HK-2 (cell line): ENCODE data around the gene PKNOX2.

ENCODE experiments used
- DNase-seq: peaks from one replicate; pipeline ENCODE4 v3.0.0-alpha.2; 2018; ENCODE audit not compliant: unreplicated experiment

PKNOX2 gene

DNA sequence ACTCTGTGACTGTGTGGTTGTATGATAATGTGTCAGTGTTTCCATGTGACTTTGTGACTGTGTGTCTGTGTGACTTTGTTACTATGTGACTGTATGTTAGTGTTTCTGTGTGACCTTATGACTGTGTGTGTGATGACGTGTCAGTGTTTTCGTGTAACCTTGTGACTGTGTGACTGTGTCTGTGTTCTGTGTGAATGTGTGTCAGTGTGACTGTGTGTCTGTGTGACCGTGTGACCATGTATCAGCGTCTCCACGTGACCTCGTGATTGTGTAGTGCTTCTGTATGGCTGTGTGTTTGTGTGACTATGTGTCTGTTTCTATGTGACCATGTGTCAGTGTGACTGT lies 9.5 kb upstream of the PKNOX2 start:
- DNase-seq: no peak

DNA sequence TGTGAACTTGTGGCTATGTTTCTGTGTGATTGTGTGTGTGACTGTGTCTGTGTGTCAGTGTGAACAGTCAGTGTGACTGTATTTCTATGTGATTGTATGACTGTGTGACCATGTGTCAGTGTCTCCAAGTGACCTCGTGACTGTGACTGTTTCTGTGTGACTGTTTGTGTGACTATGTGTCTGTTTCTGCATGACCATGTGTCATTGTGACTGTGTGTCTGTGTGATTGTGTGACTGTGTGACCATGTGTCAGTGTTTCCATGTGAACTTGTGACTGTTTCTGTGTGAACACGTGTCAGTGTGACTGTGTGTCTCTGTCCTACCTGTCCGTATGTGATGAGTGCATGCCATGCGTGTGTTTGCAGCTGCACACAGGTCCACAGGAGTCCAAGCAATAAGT lies 8.8 kb upstream of the PKNOX2 start:
- no peak for DNase-seq

DNA sequence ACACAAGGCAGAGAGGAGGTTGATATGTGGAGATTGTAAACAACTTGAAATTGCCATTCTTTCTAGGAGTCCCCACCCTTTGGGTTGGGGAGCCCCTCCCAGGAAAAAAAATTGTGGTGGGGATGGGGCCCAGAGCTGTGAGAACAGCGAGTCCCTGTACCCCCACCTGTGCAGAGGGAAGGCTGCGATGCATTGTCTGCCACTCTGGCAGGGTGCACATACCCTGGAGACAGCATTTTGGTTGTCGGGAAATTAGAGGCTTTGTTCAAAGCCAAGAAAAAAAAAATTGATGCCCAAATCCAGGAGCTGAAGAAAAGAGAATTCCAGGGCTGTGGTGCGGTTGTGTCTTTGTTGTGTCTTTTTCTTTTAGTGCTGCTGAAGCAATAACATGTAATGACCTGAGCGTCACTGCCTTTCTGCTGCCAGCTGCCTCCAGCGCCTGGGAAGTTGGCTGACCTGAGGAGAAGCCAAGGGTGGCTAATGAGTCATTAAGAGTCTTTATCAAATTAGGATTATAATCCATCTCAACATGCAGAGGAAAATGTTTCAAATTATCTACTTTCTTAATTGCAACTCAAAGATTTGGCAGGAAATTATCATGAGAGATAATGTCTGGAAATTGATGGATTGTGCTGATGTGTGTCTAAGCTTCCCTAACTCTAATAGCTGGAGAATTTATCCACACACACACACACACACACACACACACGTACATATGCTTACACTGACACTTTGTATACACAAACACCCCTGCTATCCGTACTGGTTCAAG lies 8.0 kb upstream of the PKNOX2 start:
- no peak for DNase-seq

DNA sequence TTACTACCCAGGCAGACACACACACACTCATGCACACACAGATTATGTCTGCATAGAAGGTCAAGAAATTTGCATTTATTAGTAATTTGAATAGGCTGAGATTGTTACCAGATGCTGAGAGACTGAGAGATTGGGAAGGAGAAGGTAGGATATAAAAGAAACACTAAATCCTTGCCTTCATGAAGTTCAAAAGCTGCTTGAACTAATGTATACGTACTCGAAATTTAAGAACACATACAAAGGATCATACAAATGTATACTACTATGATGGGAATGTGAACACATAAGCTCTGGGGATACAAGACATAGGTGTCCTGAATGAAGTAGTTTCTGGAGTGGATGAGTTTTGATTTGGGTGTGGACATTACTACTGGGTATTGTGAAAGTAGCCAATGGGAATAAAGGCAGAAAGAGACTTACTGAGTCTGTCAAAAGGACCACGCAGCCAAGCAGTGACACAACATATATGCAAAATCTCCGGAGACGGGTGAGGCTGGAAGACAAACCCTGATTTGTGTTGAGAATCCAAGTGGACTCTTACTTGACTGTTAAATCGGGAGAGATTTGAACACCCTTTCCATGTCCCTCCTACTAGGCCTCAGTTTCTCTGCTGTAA lies 7.3 kb upstream of the PKNOX2 start:
- DNase-seq: no peak

DNA sequence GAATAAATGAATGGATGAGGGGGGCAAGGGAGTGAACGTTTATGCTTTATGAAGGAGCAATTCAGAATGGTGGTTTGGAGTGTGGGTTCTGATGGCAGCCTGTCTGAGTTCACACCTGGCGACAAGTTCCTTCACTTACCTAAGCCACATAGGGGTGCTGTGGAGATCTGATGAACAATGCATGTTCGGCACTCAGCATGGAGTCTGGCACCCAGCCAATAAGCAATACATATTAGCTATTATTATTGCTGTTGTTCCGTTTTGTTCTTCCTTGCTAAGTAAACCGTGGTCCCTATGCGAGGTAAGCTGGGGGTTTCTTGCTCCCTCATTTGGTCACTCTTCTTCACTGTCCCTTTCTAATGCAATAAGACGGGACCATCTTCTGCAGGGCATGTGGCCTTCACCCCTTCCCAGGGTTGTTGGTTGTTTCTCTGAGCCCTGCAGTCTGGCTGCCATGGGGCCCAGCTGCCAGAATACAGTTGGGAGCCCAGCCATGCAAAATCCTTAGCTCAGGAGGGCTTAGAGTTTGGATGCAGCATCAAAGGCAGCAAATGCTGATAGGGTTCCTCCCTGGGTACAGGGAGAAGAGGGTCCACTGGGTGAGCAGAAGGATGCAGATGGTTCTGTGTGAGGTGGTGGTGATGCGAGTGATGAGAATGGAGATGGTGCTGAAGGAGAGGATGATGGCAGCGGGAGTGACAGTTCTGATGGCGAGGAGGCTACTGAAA lies 6.4 kb upstream of the PKNOX2 start:
- DNase-seq: no peak

DNA sequence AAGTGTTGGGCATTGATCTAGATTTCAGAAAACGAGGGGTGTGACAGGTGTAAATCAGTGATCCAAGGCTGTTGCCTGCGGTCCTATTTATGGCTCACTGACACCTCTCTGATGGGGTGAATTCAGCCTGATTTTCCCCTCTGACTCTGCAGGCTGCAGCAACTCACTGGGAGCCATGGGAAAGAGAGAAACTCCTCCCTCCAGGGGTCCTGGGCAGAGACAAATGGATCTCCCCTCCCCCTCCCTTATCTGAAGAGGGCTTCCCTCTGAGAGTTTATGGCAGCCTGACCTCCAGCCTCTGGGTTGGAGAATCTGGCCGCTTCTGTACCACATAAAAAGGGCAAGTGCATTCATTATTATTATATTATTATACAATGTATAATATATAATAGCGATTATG lies 1.8 kb upstream of the PKNOX2 start:
- no peak for DNase-seq

DNA sequence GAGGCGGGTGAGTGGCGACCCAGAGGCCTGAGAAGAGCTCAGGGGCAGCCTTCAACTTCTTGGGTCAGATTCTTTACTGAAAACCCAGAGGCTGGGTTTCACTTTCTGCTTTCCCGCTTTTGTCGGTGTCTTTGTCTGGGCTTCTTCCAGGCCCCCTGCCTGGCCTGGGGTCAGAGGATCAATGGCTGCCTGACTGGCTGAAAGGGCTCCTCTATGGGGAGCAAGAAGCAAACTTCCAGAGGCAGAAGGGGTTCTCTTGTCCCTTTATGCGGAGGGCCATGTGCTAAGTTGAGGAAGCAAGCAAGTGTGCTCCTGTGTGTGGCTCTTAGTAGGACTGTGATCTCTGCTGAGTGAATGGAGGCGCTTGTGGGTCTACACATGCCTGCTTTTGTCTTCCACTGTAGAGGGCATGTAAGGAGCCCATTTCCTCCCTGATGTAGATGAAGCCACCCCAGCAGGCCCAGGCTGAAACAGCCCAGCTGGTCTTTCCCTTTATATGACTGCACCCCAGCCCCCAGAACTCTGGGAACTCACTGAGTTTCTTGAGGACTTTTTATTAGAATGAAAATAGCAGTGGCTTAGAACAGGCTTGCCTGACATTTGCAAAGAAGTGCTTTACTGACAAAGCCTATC lies 1.0 kb upstream of the PKNOX2 start:
- no peak for DNase-seq

DNA sequence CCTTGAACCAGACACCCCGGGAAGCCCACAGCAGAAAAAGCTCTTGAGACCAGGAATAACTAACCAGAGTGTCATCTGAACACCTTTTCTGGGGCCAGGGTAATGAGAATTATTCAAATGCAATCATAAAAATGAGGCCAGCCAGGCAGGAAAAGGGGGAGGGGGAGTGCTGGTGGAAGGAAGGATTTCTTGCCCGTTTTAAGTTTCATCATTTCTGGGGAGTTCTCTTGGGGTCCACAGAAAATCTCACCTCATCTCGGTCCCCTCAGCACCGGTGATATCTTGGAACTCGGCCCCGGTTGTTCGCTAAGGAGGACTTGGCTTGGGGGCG lies 495 bp upstream of the PKNOX2 start:
- DNase-seq: no peak

DNA sequence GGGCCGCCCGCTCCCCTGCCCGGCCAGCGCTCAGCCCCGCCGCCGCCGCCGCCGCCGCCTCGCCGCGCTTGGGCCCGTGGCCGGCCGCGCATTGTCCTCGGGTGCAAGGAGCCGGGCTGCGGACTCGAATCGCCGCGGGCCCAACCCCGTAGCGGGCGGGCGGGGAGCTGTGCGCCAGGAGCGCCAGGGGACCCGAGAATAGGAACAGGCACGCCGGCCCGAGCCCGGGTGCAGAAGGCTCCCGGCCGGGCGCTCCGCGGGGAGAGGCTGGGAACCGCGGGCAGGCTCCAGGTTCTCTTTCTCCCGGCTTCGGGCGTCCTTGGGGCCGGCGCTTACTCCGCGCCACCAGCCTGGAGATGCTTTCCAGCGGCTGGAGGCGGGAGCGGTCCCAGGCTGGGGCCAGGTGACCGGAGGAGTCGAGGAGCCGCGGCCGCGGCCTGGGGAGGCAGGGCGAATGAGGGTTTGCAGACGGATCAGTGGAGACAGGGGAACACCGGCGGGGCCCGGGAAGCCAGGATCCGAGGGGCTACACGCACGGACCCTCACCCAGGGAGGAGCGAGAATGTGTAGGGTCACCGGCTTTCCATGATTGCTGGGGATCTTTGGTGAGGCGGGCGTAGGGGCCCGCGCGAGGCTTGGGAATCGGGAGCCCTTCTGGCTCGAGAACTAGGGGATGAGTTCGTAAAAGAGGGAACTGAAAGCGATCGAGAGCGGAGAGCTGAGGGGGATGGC lies 726 bp downstream of the PKNOX2 start:
- DNase-seq: peak; percentile 14

DNA sequence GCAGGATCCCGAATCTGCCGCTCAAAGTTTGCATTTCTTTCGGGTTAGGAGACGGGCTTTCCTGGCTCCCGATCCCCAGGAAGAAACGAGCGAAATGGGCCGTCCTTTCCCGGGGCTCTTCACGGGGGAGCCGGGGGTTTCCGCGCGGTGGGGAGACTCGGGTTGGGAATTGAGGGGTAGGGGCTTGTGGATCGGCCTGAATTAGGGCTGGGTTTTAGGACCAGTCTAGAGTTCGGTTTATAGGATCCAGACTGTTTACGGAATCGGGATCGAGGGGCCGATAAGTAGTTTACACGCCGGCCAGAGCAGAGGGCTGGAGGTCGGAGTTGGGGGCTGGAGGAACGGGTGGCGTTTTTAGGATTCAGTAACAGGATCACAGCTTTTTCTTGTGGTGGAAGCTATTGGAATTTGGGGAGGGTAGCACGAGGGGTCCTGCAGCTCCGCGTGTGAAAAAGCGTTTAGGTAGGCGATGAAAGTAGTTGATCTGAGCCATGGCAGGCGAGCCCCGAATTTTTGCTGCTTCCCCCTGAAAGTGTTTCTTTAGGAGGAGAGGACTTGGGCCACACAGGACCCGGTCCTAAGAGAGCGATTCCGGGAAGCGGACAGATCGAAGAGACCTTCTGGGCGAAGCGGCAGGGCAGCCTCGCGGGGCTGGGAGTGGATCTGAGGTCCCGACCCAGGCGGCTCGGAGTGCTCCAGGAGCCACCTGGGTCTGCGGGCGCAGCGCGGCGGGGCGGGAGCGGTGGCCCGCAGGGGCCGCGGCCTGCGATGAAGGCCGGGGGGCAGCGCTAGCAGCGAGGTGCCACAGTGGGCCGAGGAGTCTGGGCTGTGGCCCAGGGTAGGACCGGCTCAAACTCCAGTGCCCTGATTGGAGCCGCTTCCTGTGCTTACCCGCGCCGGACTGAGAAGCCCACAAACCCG lies 1.6 kb downstream of the PKNOX2 start:
- DNase-seq: no peak

DNA sequence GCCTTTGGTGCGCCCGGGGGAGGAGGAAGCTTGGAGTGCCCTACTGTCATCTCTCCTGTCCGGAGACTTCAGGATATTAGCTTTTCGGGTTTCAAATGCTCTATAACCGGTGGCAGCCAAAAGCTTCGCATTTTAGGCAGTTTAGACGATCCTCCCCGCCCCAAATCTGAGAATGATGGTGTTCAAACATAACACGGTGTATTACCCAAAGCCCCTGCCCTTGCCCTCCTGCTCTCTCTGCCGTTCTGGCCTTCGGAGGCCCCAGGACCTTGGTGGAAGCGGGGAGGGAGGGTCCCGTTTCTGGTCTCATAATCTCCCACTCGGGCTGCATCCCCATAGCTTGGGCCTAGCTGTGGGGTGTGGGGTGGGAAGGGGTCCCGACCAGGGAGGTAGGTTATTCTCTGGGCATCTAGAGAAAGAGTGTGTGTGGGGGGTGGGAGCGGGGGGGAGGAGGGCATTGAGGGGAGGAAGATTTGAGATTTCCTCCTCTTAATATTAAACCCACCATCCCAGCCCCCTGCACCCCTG lies 2.3 kb downstream of the PKNOX2 start:
- no peak for DNase-seq

DNA sequence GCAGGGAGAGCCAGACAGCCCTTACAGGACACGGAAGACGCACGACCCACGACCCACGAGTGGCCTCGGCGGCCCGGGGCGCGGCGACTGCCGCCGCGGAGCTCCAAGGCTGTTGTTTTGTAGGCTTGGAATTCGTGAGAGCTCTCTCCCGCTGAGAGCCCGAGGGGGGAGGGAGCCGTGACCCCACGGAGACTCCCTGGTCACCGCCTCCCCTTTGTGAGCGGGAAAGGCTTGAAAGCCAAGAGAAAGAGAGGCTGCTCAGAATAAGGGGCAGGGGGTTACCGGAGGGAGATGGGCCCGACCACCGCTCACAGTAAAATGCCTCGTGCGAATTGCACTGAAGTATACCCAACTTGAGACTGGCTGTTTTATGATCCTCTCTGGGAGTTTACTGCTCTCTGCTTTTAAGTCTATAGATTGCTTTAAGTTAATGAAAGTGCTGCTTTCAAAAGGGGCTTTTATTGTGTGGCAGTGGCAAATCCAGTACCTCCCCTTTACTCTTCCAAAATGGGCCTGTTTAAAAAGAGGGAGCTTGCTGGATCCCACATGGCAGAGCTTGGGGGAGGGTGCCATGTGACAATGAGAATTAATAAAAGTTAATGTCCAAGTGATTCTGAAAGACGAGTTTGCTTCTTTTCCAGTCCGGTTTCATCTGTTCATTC lies 2.9 kb downstream of the PKNOX2 start:
- no peak for DNase-seq

DNA sequence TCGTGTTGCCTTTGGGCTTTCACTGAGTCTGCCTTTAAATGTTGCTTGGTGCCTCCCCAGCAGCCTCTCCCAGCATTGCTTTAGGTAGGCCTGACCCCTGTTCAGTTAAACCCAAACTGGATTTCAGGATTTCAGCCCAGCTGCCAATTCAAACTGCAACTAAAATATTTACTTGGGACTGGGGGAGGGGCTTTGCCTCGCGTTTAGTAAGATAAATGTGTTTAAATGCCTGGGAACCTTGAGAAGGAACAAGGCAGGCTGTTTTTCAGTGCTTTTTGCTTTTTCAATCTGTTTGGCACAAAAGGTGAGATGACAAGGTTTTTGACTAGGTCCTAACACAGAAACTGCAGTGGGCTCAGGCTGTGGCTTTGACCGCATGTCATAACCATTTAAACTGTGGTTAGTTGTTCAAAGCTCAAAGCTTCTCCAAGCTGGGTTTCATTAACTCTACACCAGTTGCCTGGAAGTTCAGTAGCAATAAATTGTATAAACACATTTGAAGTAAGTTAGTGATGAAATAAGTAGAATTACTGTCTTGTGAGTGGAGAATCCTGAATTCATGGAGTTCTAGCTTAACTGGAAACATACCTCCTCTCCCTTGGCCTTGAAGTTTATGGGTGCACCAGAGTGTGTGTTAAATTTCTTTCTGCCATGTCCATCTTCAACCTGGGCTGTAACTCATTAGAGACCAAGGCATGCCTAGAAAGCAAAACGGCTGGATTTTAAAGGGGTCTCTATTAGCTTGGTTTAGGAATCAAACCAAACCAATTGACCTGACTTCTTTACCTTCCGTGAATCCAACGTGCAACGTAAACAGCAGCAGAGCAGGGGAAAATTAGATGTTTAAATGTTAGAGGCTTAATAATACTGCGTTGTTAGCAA lies 3.6 kb downstream of the PKNOX2 start:
- DNase-seq: no peak

DNA sequence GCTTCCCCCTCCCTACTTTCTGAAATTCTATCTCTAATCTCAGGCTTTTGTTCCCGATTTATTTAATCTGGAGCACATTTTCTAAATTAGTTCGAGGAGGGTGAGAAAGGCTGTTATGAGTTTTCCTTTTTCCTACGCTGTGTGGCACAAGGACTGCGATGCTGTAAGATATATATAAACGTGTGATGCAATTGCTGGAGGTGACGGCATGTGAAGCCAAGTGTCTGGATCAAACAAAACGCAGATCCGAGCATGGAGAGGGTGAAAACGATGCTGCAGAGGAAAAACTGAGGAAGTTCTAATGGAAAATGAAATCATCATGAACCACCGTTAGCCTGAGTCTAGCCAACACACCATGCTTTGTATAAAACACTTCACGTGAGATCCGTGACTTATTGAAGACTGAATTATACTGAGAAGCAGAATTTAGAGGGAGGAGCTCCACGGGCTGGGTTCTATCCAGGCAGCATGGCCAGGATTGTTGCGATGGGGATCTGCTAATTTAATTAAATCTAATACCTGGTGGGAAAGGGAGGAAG lies 4.4 kb downstream of the PKNOX2 start:
- no peak for DNase-seq

DNA sequence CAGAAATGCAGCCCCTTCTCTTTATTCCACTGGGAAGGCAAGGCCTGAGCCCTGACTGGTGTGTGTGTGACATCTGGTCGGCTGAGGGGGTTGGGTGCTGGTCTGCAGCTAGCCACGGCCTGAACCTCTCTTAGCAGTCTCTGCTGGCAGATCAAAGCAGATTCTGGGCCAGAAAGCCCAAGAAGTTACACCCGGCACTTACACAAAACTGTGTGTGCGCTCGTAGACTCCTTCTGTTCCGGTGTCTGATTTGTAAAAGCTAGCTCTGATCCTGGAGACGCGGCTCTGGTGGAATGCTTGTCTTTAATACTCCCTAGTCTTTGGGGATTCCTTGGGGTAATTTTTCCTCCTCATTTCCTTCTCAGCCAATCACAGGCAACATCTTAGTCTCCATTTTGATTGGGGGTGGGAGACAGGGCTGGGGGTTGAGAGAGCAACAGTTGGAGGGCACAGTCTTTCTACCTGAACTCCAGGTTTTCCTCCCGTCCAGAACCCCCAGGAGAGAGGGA lies 5.5 kb downstream of the PKNOX2 start:
- no peak for DNase-seq

DNA sequence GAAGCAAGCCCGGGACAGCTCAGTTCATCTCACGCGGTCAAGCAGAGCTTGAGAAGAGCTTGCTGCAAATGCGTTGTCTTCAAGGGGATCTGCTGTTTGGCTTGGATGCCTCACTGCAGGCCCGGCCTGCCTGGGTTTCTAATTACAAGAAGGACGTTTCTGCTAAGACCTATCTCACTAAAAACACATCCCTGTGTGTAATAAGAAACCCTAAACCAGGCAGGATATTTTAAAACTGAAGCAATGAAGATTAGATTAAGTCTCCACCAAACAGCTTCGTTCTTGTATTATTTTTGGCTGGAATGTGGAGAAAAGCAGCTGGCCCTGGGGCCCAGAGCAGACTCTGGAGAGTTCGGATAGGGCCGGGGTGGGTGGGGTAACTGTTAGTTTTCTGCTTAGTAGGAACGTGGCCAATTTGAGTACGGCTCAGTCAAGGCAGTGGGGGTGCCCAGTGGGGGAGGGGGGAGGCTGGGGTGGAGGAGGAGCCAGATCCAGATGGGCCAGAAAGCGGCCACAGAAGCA lies 6.0 kb downstream of the PKNOX2 start:
- DNase-seq: no peak

DNA sequence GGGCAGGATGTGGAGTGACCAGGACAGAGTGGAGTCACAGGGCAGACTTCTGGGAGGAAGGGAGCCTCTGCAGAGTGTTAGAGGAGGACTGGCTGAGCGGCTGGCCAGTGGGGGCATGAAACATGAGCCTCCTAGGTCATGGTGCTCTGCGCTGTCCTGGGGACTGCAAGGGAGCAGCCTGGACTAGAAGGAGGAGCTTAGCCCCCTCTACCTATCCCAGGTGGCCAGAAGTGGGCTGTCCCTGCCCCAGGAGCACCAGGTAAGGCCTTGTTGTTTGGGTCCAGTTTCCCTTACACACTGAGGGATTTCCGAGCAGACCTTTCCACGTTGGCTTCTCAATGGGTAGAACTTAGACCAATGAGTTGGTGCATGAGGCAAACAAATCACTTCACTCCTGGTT lies 7.4 kb downstream of the PKNOX2 start:
- DNase-seq: no peak

DNA sequence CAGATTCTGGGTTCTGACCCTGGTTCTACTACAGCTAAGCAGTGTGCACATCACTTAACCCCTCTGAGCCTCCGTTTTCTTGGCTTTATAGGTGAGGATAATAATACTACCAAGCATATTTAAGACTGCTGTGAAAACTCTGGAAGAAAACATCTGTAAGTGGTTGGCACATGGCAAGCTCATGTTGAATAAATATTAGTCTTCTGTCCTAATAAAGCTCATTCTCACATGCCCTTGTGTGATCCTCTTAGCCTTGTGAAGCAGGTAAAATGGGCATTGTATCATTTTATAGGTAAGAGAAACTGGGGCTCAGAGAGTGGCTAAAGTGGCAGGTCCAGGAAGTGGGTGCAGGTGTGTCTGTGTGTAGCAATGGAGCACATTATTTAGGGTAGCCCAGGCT lies 8.5 kb downstream of the PKNOX2 start:
- no peak for DNase-seq

DNA sequence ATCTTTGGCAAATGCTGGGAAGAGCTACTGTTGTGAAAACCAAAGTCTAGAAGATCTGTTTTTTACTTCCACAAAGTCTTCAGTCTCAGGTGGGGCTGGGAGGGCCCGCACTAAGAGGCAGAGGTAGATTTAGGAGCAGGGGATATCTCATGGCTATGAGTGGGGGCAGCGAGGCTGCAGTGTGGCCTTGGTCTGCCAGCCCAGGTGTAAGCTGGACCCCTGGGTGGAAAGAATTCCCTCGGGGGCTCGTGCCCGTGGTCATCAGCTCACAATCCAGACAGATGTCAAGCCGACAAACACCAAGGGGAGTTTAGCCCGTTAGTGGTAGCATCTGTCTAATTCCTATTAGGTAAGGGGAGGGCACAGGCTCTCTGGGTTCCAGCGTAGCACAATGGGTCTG lies 9.0 kb downstream of the PKNOX2 start:
- no peak for DNase-seq
